HG03095 (cell line): ENCODE measurements around the gene CPM.
"Not testable (repeated sequence)": the region's sequence is repeated elsewhere in the genome, so short reads cannot be mapped to it uniquely, and the experiment has no call there.

Experiments
- ATAC-seq: cut with Tn5 transposase; IDR thresholded peaks from one replicate; pipeline ENCODE4 v1.9.1; 2021; ENCODE audit warnings: moderate library complexity; ENCODE audit not compliant: unreplicated experiment

The CPM gene

DNA sequence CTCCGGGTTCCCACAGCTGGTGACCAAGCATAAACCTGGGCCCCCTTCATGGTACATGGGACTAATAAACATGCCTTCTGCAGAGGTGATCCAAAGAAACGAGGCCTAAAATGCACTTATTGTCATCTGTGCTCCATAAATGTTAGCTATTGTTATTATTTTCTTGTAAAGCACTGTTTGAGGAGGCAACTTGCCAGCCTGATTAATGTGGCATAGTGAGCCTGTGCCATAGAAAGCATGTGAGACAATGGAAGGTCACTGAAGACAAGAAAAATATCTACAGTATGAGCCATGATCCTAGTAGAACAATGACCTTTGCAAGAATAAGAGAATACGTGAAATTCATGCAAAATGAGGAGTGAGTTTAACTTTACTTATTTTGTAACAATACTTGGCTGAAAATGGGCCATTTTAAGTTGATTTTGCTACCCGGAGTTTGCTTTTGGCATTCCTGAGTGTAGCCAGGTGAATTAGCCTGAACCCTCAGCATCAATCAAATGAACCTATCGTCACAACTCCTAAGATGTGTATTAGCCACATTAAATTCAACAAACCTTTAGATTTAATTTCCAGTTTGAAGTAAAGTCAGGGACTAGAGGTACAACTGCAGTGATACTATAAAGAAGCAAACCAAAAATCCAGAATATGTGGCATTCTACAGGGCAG, 52.2 kb downstream of the CPM start:
- no peak for ATAC-seq

DNA sequence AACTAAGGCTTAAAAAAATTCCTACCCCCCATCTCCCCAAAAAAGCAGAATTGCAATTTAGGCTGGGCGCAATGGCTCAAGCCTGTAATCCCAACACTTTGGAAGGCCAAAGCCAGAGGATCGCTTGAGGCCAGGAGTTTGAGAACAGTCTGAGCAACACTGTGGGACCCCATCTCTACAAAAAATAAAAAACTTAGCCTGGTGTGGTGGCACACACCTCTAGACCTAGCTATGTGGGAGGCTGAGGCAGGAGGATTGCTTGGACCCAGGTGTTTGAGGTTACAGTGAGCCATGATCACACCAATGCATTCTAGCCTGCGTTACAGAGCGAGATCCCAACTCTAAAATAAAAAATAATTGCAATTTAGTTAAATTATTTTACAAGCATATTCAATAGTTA, 54.1 kb downstream of the CPM start:
- no peak for ATAC-seq

DNA sequence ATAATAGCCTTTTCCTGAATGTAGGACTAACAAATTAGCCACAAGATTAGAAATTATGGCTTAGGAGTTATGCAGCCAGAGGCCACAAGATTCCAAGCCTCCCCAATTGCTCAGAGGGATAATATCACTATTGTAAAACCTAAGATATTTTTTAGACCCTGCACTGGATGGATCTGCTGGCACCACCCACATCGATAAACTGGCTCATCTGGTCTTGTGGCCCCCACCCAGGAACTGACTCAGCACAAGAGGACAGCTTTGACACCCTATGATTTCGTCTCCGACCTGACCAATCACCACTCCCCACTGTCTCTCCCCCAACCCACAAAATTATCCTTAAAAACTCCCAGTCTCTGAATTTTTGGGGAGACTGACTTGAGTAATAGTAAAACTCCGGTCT, 54.7 kb downstream of the CPM start:
- no peak for ATAC-seq

DNA sequence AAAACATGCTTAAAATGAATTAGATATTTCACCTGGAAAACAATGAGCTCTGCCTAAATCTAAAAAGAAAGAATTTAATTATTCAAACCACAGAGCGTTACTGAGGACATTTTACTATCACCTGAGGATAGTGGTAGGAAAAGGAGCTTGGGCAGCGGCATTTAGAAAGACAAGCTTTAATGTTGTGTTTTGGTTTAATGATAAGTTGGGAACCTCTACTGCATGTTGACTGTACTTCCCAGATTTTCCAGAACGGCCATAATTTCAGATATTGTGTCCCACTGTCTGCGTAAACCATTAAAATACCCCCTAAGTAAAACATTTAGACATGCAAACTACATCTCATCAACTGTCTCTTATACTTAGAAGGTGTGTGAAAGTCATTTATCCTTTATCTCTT, 55.4 kb downstream of the CPM start:
- ATAC-seq = no peak

DNA sequence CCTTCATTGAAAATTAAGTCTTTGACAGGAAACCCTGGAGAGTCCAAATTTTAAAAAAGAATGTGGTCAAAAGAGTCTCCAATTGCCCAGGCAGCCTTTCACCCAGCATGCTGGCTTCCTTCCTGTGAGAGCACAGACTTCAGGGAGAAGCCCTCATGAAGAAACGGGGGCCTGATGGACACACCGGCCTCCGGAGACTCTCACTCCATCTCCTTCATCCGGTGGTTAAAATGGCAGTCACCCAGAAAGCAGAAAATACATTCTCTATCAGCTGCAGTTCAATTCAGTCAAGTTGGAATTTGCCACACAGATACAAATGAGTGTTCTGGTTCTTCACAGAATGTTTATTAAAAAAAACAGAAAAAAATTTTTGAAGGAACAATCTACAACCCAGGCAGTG, 56.5 kb downstream of the CPM start:
- no peak for ATAC-seq

DNA sequence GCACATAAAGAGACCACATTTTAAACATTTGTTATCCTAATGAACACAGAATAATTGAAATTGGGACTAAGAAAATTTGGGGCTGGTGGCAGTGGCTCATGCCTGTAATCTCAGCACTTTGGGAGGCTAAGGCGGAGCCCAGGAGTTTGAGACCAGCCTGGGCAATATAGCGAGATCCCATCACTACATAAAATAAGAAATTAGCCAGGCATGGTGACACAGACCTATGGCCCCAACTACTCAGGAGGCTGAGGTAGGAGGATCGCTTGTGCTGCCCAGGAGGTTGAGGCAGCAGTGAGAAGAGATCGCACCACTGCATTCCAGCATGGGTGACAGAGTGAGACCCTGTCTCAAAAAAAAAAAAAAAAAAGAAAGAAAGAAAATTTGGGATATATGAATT, 59.7 kb downstream of the CPM start:
- ATAC-seq = no peak

DNA sequence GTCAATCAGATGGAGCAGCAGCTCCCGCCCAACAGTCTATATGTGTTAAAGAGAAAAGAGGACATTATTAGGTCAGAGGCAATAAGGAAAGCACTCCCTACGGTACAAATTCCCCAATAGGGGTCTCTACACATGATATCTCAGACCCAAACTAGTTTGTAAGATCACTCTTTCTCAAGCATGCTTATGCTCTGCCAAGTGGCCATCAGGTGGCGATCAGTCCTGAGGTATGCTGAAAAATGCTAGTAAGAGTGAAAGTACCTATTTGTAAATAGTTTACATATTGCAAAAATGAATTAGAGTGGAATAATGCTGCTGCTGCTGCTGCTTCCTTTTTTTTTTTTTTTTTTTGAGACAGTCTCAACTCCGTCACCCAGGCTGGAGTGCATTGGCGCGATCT, 61.0 kb downstream of the CPM start:
- ATAC-seq = no peak

DNA sequence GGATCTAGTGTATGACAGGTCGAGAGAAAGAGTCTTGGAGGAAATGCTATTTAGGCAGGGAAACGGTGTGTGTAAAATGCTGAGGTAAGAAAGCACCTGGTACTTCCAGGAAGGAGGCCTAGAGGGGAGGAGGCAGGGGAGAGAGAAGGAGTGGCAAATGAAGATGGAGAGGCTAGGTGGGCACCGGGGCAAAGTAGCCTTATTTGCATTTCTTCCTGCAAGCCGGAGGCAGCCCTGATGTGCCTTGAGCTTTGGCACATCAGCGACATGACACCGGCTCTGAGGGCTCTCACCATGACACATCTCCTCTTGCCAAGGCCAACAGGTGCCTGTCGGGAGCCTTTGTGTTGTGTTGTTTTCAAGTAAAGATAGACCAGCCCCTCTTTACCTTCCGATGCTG, 61.6 kb downstream of the CPM start:
- no peak for ATAC-seq

DNA sequence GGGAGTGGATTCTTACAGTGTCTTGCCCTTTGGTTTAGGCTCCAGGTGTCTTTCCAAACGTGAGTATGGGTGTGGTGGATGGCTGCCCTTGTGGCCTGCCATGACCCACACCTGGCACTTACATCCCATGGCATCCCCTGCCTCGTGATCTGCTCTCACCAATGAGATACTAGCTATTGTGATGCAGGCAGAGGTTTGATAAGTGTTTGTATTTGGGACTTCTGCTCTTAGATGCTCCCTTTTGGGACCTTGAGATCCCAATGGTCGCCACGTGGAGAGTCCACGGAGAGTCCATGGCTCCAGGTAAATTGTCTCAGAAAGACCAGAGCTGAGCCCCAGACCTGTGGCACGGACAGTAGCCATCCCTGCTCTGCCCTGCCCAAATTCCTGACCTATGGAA, 62.5 kb downstream of the CPM start:
- ATAC-seq = no peak

DNA sequence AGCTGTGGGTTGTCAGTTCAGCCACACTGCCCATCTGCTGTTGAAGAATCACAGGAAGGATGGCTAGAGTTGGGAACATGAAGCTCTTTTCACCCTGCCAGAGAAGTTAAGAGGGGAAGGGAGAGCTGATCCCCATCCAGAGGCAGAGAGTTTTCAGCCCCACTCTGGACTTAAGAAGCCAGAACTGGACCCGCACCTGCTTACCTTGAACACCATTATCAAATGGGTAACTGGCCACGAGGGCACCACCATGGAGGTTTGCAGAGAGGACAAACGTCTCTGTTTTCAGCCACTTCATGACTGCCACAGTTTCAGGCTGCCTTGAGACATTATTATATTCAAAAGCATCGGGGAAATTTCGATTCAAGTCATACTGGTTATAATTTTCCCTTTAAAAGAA, 63.0 kb downstream of the CPM start:
- no peak for ATAC-seq

DNA sequence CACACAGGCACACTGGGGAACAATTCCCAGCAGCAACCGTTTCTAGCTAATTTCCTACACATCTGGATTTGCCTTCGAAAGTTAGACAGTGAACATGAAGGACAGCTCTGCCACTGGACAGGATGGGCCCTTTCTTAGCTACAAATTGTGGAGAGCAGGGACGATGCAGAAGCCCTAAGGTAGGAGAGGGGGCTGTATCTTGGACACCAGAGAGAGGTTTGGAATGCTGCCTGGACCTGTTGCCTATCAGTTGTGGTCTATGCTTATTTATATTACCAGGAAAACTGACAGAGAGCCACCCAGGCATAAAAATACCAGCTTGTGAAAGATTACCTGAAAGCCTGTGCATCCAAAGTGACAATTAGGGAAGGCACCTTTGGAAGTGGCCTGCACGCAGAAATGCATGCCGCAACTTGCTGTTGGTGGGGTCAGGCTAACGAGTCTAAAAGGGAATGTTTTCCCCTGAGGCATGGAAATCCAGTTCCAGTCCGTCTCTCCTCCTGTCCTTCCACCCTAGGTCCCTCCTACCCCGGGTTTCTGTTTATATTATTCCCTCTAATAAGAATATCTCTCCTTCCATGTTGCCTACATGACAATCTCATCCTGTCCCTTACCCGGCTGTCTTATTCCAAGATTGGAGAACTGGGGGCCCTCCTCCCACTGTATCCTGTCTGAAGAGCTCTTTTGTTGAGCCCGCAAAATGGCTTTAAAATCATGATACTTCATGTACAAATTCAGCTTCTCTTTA, 64.8 kb downstream of the CPM start:
- ATAC-seq = no peak

DNA sequence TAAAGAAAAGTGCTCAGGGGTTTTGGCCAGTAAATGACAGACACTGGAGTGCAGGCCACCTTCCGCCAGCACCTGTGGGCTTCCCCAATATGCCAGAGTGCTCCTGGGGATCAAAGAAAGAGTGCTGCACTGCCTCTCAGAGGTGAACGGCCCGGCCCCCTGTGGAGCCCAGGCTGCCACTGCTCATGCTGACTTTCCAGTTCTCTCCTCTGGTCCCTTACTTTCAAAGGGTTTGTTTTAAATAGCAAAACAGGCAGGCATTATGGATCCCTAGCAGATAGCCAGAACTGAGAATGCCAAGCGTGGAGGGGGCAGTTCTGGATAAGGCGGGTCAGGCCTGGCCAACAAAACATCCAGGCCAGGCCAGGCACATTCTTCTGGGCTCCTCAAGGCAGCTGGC, 65.4 kb downstream of the CPM start:
- ATAC-seq = no peak

DNA sequence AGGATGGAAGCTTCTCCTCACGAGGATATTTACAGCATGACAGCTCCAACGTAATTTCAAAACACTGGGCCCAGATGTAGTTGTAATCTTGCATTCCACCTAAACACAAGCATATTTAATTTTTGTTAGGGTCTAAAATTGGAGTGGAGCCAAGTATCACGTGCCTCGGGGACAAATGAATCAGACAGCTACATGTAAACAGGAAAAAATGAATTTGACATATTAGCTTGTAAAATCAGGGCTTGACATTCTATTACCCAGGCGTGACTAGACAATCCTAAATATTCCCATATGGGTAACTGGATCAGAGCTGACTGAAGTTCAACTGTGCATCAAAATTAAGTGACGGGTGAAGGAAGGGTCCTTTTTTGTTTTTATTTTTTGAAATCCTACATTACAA, 66.0 kb downstream of the CPM start:
- no peak for ATAC-seq

DNA sequence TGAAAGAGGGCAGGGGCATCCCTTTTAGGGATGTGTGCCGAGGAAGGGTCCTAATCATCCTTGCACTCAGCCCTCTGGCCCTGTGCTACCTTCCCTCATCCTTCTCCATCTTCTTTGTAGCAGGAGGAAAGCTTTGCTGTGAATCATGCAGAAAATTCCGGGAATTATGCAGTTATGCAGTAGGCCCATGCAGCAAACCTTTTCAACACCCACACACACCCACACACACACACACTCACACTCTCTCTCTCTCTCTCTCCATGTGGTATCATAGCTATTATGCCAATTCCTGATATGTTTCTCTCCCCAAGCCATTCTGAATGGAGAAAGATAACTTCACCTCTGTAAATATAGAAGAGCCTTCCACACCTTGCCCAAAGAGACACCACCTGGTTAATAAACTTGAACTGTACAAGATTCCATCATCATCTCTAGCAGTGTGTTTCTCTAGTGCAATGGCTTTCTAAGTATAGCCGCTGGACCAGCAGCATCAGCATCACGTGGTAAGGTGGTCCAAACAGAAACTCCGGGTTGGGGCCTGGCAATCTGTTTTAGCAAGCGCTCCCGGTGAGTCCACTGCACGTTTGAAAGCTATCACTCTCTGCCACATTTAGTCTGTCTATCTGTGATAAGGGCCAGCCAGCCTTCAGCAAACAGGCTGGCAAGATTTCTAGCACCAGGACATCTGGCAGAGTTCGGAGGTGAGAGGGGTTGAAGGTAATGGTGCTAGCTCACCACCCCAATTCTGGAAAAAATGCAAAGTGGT, 67.4 kb downstream of the CPM start:
- no peak for ATAC-seq

DNA sequence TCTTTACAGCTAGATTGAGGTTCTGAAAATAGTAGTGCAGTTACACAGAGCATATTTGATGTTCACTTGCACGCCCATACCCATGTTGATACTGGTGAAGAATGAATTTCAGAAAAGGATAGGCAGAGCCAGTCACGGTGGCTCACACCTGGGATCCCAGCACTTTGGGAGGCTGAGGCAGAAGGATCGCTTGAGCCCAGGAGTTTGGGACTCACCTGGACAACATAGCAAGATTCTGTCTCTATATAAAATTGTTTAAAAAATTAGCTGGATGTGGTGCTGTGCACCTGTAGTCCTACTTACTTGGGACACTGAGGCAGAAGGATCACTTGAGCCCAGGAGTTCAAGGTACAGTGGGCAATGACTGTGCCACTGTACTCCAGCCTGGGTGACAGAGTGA, 68.4 kb downstream of the CPM start:
- no peak for ATAC-seq

DNA sequence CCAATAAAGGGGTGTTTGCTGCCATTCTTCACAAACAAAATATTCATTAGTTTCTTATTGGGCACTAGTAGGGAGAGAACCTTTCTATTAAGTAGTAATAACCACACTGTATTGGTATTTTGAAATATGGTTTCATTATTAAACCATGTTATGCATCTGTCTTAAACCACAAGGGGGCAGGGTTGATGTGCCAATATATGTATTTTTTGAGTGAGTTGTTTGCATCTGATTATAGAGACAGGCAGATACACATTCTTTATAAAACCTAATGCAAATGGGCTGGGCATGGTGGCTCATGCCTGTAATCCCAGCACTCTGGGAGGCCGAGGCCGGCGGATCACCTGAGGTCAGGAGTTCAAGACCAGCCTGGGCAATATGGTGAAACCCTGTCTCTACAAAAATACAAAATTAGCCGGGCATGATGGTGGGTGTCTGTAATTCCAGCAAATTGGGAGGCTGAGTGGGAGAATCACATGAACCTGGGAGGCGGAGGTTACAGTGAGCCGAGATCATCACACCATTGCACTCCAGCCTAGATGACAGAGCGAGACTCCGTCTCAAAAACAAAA, 69.0 kb downstream of the CPM start:
- ATAC-seq = not testable (repeated sequence)

DNA sequence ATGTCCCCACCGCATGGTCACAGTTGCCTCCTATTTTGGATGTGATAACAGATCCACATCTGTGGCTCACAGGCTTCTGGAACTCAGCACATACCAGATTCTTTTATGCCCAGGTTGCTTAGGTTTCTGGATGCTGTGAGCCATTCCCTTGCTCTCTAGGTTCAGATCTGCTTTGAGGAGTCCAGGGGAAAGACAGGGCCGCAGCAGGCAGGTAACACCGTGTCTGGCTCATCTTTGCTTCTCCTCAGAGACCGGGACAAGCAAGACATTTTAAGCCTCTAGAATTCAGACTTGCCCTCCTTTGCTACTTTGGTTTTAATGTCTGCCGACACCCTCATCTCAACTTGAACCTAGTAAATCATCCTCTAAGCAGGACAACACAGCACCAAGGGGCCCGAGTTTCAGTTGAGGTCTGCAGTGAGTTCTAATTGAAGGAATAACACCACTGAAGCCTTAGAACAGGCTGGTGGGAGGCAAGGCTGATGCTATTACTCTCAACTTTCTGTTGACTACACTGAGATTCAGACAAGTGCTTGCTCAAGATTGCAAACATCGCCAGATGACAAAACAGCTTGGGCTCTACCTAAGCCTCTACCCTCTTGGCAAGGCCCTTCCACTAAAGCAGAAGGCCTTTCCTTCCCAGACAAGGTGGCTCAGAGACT, 69.7 kb downstream of the CPM start:
- ATAC-seq = no peak

DNA sequence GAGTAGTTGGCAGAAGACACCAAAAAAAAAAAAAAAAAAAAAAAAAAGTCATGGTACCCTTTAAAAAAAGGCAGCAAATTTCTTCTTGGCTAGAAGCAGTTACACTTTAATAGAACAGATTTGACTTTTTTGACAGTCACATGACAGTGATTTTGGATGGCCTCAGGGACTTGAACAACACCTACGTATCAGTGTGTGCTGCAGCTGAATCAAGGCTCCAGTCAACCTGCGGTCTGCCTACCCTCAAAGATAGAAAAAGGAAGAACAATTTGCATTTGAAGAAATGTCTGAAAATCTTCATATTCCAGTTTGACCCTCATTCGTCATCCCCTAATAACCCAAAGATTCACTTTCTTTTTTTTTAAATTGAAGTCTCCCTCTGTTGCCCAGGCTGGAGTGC, 71.1 kb downstream of the CPM start:
- no peak for ATAC-seq

DNA sequence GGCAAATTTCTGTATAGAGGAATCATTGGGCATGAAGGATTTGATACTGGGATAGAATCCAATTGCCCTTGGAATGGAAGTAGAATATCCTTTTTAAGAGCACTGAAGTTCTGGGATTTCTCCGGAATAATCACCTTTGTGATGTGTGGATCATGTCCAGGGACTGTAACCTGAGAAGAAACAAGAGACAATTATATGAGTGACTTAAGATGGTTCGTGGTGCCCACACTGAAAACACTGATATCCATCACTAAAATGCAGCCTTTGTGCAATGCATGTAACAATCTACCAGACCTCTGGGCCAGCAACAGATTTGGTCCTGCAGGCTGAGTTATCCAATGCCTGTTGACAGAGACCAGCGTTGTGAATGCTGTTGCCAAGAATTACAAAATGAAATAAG, 76.5 kb downstream of the CPM start:
- no peak for ATAC-seq

DNA sequence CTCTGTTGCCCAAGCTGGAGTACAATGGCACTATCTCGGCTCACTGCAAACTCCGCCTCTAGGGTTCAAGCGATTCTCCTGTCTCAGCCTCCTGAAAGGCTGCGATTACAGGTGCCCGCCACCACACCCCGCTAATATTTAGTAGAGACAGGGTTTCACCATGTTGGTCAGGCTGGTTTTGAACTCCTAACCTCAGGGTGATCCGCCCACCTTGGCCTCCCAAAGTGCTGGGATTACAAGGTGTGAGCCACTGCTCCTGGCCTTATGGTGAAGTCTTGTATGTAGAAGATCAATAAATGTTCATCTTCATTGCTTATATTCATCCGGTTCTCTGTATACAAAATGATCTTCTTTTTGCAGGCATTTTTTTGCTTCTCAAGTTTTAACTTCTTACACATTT, 77.2 kb downstream of the CPM start:
- no peak for ATAC-seq

DNA sequence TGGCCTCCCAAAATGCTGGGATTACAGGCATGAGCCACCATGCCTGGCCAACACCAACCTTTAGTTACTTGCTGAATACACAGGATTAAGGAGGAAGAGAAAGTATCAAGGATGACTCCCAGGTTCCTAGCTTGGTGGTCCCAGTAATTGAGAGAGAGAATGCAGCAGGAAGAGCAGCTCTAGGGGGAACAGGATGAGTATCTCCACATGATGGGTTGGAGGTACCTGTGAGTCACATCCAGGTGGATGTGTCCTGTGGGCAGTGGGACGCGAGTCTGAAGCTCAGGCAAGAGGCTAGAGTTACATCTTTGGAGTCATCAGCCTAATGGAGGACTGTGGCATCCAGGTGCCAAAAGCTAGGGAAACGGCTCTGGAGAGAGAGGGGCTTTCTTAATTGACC, 77.9 kb downstream of the CPM start:
- no peak for ATAC-seq
